Pancreas (tissue), 10 donors: ENCODE data around the gene CFAP58. TPM values are rescaled to one million over a fixed set of nuclear protein-coding genes. Genes with fewer than 3 reads are reported as not detected.

Experiments
- ATAC-seq, 4 donors: fragments of 200-7000 bp; cut with Tn5 transposase; one replicate each; pipeline versions ENCODE4 v1.8.0 to v1.9.1; 2020; ENCODE audit warnings: mild to moderate bottlenecking in 4 of 4, moderate library complexity in 4 of 4
- DNase-seq, 6 donors: peaks; one replicate each; pipeline ENCODE4 v3.0.0-alpha.2; 2020
- FAIRE-seq: peaks from 2 replicates; lab custom pipeline; 2012; peaks lifted over from hg19 to GRCh38; lab: Jason Lieb, UNC
- H3K27ac ChIP-seq, 4 donors: fragments of 200-600 bp; sonication (generic); 1 replicate in 3 of 4; 2 replicates in 1 of 4; pipeline versions ENCODE4 v1.5.0 to v1.8.0; 2020
- H3K27me3 ChIP-seq, 4 donors: fragments of 200-600 bp; one replicate each; pipeline ENCODE4 v1.8.0; 2021
- H3K36me3 ChIP-seq, 3 donors: fragments of 200-600 bp; sonication (generic) in 1 of 3; one replicate each; pipeline versions ENCODE4 v1.5.0 to v1.8.0; 2020 to 2021
- H3K4me1 ChIP-seq, 3 donors: fragments of 200-600 bp; one replicate each; pipeline ENCODE4 v1.8.0; 2021
- H3K4me3 ChIP-seq, 4 donors: fragments of 200-600 bp; sonication (generic) in 2 of 4; one replicate each; pipeline versions ENCODE4 v1.5.0 to v1.8.0; 2020 to 2021
- H3K9me3 ChIP-seq, 4 donors: fragments of 200-600 bp; one replicate each; pipeline ENCODE4 v1.8.0; 2021
- CTCF ChIP-seq, 4 donors: fragments of 200-600 bp; sonication (generic) in 3 of 4; IDR thresholded peaks; one replicate each; pipeline versions ENCODE4 v1.5.0 to v1.8.0; 2021; ENCODE audit warnings: antibody characterized with exemption in 4 of 4
- WGBS, 2 donors: extraction: QIAGEN DNeasy Blood & Tissue Kit; methylation state at CpG; one replicate each; pipeline ENCODE4 v1.1.7; 2013; 5-methylcytosine and 5-hydroxymethylcytosine counted together
- intact Hi-C, 3 donors: fragments of 100-400 bp; cut with DNase I; formaldehyde crosslinking; loops; one replicate each; pipeline versions ENCODE4 v1.11.1 to v1.14.2; 2022
- polyA plus RNA-seq, 2 donors: library from polyadenylated mRNA; stranded (reverse); fragments of 200-250 nt; gene quantifications; one replicate each; pipeline ENCODE4 v1.2.3, GENCODE V29; 2013
- total RNA-seq, 6 donors: library from RNA; stranded (reverse); fragmentation: NEBNext Ultra II Directional in 4 of 6; extraction: Animal tissue kit (Norgen Biotek cat#: 25700) in 4 of 6; gene quantifications; one replicate each; pipeline versions ENCODE4 v1.2.1 to v1.2.4, GENCODE V29; 2021 to 2023
- donor health status: healthy with polysubstance abuse.
- donor health status: DM: no; HTN: no; CAD: no; lungs with moderate emphysema.
- donor health status: DM: no; HTN: no; CAD: no.
- donor health status: control.
- donor health status: control.
- donor health status: Bipolar disorder and iron deficiency.
- donor health status: DM: yes; HTN: yes; CAD: no.
- donor health status: DM: no; HTN: no; CAD: no.
- donor health status: DM: no; HTN: no; CAD: no.
- donor health status: DM: yes; HTN: yes; CAD: no.

Gene CFAP58
- total and polyA plus RNA-seq, 8 donors, result 0.09 to 0.53 (median 0.28) TPM; not detected in 1

GRCh38 chr10:104331208-104331838, 22.3 kb upstream of the CFAP58 start:
- DNase-seq, result peak in 1 of 6 donors; percentile 46
- 25 to 30% methylated on average over 9 of the region's 9 CpGs for WGBS, 2 donors
- FAIRE-seq, result no peak

DNA sequence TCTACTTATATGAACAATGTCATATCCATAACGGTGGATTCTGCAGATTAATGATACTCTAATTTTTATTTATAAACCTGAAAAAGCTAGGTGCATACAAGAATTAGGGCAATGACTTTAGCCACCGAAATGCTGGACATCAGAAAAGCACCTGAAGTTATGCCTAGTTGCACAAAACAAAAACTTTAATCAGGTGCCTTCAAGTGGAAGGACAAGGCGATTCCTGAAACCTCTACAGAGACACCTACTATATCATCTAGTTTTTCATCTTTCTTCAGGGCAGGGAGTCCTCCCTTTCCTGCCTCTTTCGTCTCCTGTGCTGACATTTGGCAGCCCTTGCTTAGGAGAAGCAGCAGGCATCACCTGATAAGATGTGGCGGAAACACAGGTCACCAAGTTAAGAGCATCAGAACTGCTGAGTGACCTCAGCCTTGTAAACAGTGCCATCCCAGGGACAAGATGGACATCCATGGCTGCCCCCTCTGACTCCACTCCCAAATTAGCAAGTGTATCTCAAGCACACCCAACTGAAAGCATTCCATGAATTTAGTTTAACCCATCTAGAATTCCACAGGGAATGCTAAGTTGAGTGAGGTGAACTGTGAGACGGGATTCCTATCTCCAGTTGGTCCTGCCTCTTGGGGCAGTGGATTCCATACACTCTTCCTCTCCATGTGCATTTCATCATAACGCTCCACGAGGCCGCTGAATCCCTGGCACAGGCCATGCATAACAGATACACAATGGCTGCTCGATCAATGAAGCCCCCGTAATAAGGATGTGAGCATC, 21.2 kb upstream of the CFAP58 start:
- Histone ChIP-seq H3K27ac (peak overlapping the region in 2 of 4 donors; percentile 15 to 39), H3K4me3 (no peak overlapping the region), H3K27me3 (no peaks in the 10 kb centered on the region), H3K4me1 (peaks cover 17 to 32% (median 20%) of the 10 kb centered on the region in 3 donors), H3K36me3 (no peaks in the 10 kb centered on the region), H3K9me3 (no peaks in the 10 kb centered on the region)
- no peak for TF ChIP-seq CTCF (IDR thresholded peaks at IDR 0.05)
- no peak for FAIRE-seq
- intact Hi-C loops, result no loop called here
- WGBS, 2 donors, result 89 to 91% methylated on average over 11 of the region's 11 CpGs
- no peak for ATAC-seq
- peak in 2 of 6 donors; percentile 3 to 5 for DNase-seq

More at GRCh38 chr10:104331208-104331838, 22.3 kb upstream of the CFAP58 start:
- intact Hi-C loops, result no loop called here
- H3K9me3 ChIP-seq, result no peaks in the 10 kb centered on the region
- H3K27ac ChIP-seq, result peak overlapping the region; percentile 12 to 47 (median 27)
- H3K4me1 ChIP-seq, result peaks cover 19 to 32% (median 20%) of the 10 kb centered on the region in 3 donors
- no peaks in the 10 kb centered on the region for H3K27me3 ChIP-seq
- ATAC-seq, result peak; percentile 34 to 66 (median 61)
- TF ChIP-seq CTCF (IDR thresholded peaks at IDR 0.05), result no peak
- no peaks in the 10 kb centered on the region for H3K36me3 ChIP-seq
- no peak overlapping the region for H3K4me3 ChIP-seq

DNA sequence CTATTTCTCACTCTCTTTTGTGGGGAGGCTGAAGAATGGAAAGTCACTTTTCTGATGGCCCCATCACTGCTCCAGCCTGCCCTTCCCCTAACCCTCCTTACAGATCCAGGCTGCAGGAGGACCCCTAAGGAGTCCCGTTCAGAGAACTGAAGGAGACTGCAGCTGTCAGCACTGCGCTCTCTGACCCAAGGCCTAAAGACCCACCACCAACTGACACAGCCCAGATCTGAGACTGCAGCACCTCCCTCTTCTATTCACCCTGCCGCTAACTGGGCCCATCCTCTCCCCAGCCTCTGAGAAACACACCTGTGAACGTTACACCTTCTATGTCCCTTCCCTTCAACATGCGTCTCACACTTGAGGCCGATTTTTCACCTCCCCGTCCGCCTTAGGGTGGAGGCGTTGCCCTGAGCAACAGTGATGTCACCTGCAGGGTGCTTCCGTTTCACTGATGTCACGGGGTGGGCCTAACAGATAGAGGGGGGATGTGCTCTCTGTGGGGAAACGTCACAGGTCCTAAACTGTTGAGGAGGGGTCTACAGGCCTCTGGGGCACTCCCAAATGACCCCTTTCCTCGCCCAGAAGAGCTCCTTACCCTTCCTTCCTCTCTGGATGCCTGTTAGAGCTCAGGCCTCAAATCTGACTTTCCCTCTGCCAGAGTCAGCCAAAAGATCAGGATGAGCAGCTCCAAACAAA, 20.5 kb upstream of the CFAP58 start:
- Histone ChIP-seq H3K36me3 (no peaks in the 10 kb centered on the region), H3K4me3 (no peak overlapping the region), H3K27ac (no peak overlapping the region), H3K27me3 (no peaks in the 10 kb centered on the region), H3K9me3 (no peaks in the 10 kb centered on the region), H3K4me1 (peaks cover 11 to 27% (median 16%) of the 10 kb centered on the region in 3 donors)
- WGBS, 2 donors, result 83 to 85% methylated on average over 13 of the region's 13 CpGs
- FAIRE-seq, result no peak
- intact Hi-C loops, result no loop called here
- ATAC-seq, result no peak
- TF ChIP-seq CTCF (IDR thresholded peaks at IDR 0.05), result no peak
- peak in 2 of 6 donors; percentile 4 to 11 for DNase-seq

GRCh38 chr10:104333728-104334373, 19.8 kb upstream of the CFAP58 start:
- no peak for FAIRE-seq

More at GRCh38 chr10:104333728-104334373, 19.8 kb upstream of the CFAP58 start:
- ATAC-seq (no peak), DNase-seq (peak in 1 of 6 donors; percentile 5)
- no peak for TF ChIP-seq CTCF (IDR thresholded peaks at IDR 0.05)
- H3K4me3 ChIP-seq, result no peak overlapping the region
- H3K9me3 ChIP-seq, result no peaks in the 10 kb centered on the region
- H3K27ac ChIP-seq, result no peak overlapping the region
- peaks cover 11 to 27% (median 16%) of the 10 kb centered on the region in 3 donors for H3K4me1 ChIP-seq
- H3K27me3 ChIP-seq, result no peaks in the 10 kb centered on the region
- intact Hi-C loops, result no loop called here
- H3K36me3 ChIP-seq, result no peaks in the 10 kb centered on the region
- WGBS, 2 donors, result 83 to 91% methylated on average over 15 of the region's 15 CpGs
